GM12892 (cell line): Measurements from ENCODE around the gene TLR6.

ENCODE experiments used
- POLR2A ChIP-seq: IDR thresholded peaks from 2 replicates; pipeline ENCODE4 v1.6.1; 2011; ENCODE audit warnings: low read depth, low read length, control low read depth
- TAF1 ChIP-seq: IDR thresholded peaks from 2 replicates; pipeline ENCODE4 v1.6.1; 2011; ENCODE audit warnings: low read depth, mild to moderate bottlenecking, control low read depth, low read length, borderline replicate concordance

GRCh38 chr4:38784141-38784540 lies 72.5 kb downstream of the TLR6 start:
- TF ChIP-seq POLR2A (no peak), TAF1 (no peak)
